SK-N-MC (cell line): ENCODE measurements around the gene NLGN1.

Experiments used
- EZH2 ChIP-seq: fragments of 200-600 bp; sonication (generic); IDR thresholded peaks from one replicate; pipeline ENCODE4 v1.6.1; 2017; ENCODE audit warnings: antibody characterized with exemption
- FOXP2 ChIP-seq: optimal IDR thresholded peaks from 2 replicates; pipeline ENCODE3; 2011; ENCODE audit warnings: mild to moderate bottlenecking, moderate library complexity; ENCODE audit not compliant: insufficient read depth; ENCODE audit errors: extremely low read length, control extremely low read depth
- POLR2AphosphoS5 ChIP-seq: IDR thresholded peaks from 2 replicates; pipeline ENCODE4 v1.6.1; 2012; ENCODE audit warnings: mild to moderate bottlenecking, low read depth, low read length, borderline replicate concordance

DNA sequence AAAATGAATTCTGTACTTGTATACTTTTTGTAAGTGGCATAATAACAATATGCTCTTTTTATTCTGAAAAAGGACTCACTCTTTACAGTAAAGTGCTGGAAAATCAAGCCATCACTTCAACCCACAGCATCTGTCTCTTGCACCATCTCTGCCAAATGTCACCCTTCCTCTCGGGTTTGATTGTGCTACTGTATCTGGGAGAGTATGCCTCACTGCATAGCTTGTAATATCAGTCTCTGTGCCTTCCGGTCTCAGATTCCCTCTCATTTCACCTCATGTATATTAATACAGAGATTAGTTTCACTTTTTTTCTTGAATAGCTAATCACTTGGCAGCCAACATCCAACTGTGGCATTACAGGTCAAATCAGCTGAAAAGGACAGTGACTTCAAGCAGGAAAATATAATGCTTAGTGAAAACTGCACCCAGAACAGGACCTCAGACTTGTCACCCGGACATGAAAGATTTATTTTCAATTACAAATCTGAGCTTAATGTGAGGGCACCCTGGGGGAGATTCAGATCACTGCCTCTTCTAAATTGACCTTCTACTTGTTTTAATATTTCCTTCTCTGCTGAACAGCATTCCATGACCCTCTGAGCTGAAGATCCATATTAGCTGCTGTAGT is 855.8 kb downstream of the NLGN1 start:
- TF ChIP-seq POLR2AphosphoS5 (peak; percentile 20; the same call in 1 of the 2 replicates), EZH2 (no peak), FOXP2 (no peak)
